H1 (cell line): ENCODE measurements around the gene CABLES2. TPM values are rescaled to one million over a fixed set of nuclear protein-coding genes. Genes with fewer than 3 reads are reported as not detected.

Source experiments
- CBX5 ChIP-seq: fragments of 300-800, 300-1000 bp; sonication (generic); IDR thresholded peaks from 2 replicates; pipeline ENCODE4 v1.7.1; 2016; ENCODE audit warnings: antibody characterized with exemption, low read length, low read depth
- POLR2AphosphoS5 ChIP-seq: IDR thresholded peaks from 2 replicates; pipeline ENCODE4 v1.6.1; 2011; ENCODE audit warnings: low read depth, low read length
- RFX5 ChIP-seq: IDR thresholded peaks from 2 replicates; pipeline ENCODE4 v1.6.1; 2011; ENCODE audit warnings: low read depth, low read length, improper control_type of control experiment, borderline replicate concordance
- TAF1 ChIP-seq: IDR thresholded peaks from 2 replicates; pipeline ENCODE4 v1.6.1; 2011; ENCODE audit warnings: mild to moderate bottlenecking, low read depth, low read length
- polyA plus RNA-seq, 7 experiments: library from polyadenylated mRNA; depleted of rRNA in 3 of 7; stranded (reverse) in 5 of 7; unstranded in 2 of 7; fragments of >200 nt in 5 of 7; fragments of 200-250 nt in 2 of 7; gene quantifications; 1 replicate in 5 of 7; 2 replicates in 1 of 7; 4 replicates in 1 of 7; pipeline versions ENCODE4 v1.2.1 to v1.2.3, GENCODE V29; 2011 to 2013; ENCODE audit warnings: missing spikeins in 2 of 7, mixed read lengths in 2 of 7
- total RNA-seq: library from RNA; stranded (reverse); fragmentation: NEBNext Ultra II Directional; extraction: Animal tissue kit (Norgen Biotek cat#: 25700); gene quantifications from 2 replicates; pipeline ENCODE4 v1.2.1, GENCODE V29; 2021
- TF ChIP-seq, protein P1 (sequence below): IDR thresholded peaks from 2 replicates; pipeline ENCODE4 v1.6.1; 2012; ENCODE audit warnings: inconsistent platforms

CABLES2 gene
- total and polyA plus RNA-seq, 2 of the 8 experiments (the other 6 are each of a cell fraction or from before 2014, with no cell fraction given): 8.0 to 8.8 TPM

GRCh38 chr20:62412194-62413024 lies 5.3 kb upstream of the CABLES2 start (continued):
- TF ChIP-seq POLR2AphosphoS5 (no peak), RFX5 (no peak), TAF1 (no peak), CBX5 (no peak)
- TF ChIP-seq, protein P1, sequence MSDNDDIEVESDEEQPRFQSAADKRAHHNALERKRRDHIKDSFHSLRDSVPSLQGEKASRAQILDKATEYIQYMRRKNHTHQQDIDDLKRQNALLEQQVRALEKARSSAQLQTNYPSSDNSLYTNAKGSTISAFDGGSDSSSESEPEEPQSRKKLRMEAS: no peak
